GM23338 (cell line): ENCODE measurements around the gene C18orf54. TPM values are rescaled to one million over a fixed set of nuclear protein-coding genes. Genes with fewer than 3 reads are reported as not detected.

Experiments used
- ATAC-seq: fragments of 200-7000 bp; cut with Tn5 transposase; 3 replicates; pipeline ENCODE4 v1.9.1; 2020
- DNase-seq: peaks from one replicate; pipeline ENCODE4 v3.0.0-alpha.2; 2015; ENCODE audit warnings: low spot score
- H2AFZ ChIP-seq: fragments of 200-600 bp; sonication (generic); 2 replicates; pipeline ENCODE4 v1.8.0; 2016; ENCODE audit warnings: antibody characterized with exemption, mild to moderate bottlenecking, moderate library complexity
- H3F3A ChIP-seq: fragments of 200-600 bp; sonication (generic); replicated peaks from 2 replicates; pipeline ENCODE4 v1.8.0; 2017; ENCODE audit warnings: antibody characterized with exemption, mixed run types, low read depth
- H3K27ac ChIP-seq: fragments of 200-600 bp; sonication (generic); 2 replicates; pipeline ENCODE4 v1.6.1; 2016; ENCODE audit warnings: low read depth
- H3K27me3 ChIP-seq: fragments of 200-600 bp; sonication (generic); 2 replicates; pipeline ENCODE4 v1.8.0; 2016; ENCODE audit warnings: mild to moderate bottlenecking, mixed run types, moderate library complexity; ENCODE audit not compliant: insufficient read depth
- H3K36me3 ChIP-seq: fragments of 200-600 bp; sonication (generic); 2 replicates; pipeline ENCODE4 v1.8.0; 2016; ENCODE audit warnings: mild to moderate bottlenecking; ENCODE audit not compliant: insufficient read depth
- H3K4me1 ChIP-seq: fragments of 200-600 bp; sonication (generic); 2 replicates; pipeline ENCODE4 v1.8.0; 2016; ENCODE audit warnings: mild to moderate bottlenecking, moderate library complexity; ENCODE audit not compliant: insufficient read depth
- H3K4me2 ChIP-seq: fragments of 200-600 bp; sonication (generic); 2 replicates; pipeline ENCODE4 v1.7.1; 2017; ENCODE audit warnings: mixed run types
- H3K4me3 ChIP-seq: fragments of 200-600 bp; sonication (generic); 2 replicates; pipeline ENCODE4 v1.6.1; 2016; ENCODE audit warnings: mixed run types
- H3K79me2 ChIP-seq: fragments of 200-600 bp; sonication (generic); replicated peaks from 2 replicates; pipeline ENCODE4 v1.8.0; 2017; ENCODE audit warnings: mild to moderate bottlenecking; ENCODE audit not compliant: insufficient read depth
- H3K9me2 ChIP-seq: fragments of 200-600 bp; sonication (generic); 2 replicates; pipeline ENCODE4 v1.8.0; 2017; ENCODE audit not compliant: insufficient read depth
- H4K20me1 ChIP-seq: fragments of 200-600 bp; sonication (generic); replicated peaks from 2 replicates; pipeline ENCODE4 v1.8.0; 2017; ENCODE audit warnings: mild to moderate bottlenecking; ENCODE audit not compliant: insufficient read depth
- H3K27ac Mint-ChIP-seq: 2 replicates; pipeline ENCODE4 v1.8.0; 2020; ENCODE audit warnings: inconsistent platforms, mild to moderate bottlenecking, moderate library complexity, mixed read lengths
- H3K27me3 Mint-ChIP-seq: 3 replicates; pipeline ENCODE4 v1.8.0; 2022; ENCODE audit warnings: low read depth, mild to moderate bottlenecking, moderate library complexity, mixed read lengths, inconsistent platforms; ENCODE audit not compliant: insufficient read depth, poor library complexity
- H3K36me3 Mint-ChIP-seq: 3 replicates; pipeline ENCODE4 v1.8.0; 2021; ENCODE audit warnings: low read depth, mild to moderate bottlenecking, inconsistent platforms, moderate library complexity, mixed read lengths
- H3K4me1 Mint-ChIP-seq: 3 replicates; pipeline ENCODE4 v1.8.0; 2020; ENCODE audit warnings: mild to moderate bottlenecking, inconsistent platforms, mixed read lengths
- H3K4me3 Mint-ChIP-seq: 3 replicates; pipeline ENCODE4 v1.8.0; 2021; ENCODE audit warnings: moderate library complexity, mild to moderate bottlenecking, inconsistent platforms, mixed read lengths
- H3K9me3 Mint-ChIP-seq: 3 replicates; pipeline ENCODE4 v1.8.0; 2020; ENCODE audit warnings: moderate library complexity, mild to moderate bottlenecking, inconsistent platforms, mixed read lengths
- ETS1 ChIP-seq: IDR thresholded peaks from 2 replicates; pipeline ENCODE4 v1.6.1; 2016; ENCODE audit warnings: antibody characterized with exemption
- EZH2 ChIP-seq: fragments of 200-600 bp; sonication (generic); IDR thresholded peaks from one replicate; pipeline ENCODE4 v1.8.0; 2017; ENCODE audit warnings: antibody characterized with exemption, mild to moderate bottlenecking, low read depth; ENCODE audit not compliant: unreplicated experiment
- JUNB ChIP-seq: IDR thresholded peaks from one replicate; pipeline ENCODE4 v1.6.1; 2016; ENCODE audit warnings: antibody characterized with exemption; ENCODE audit not compliant: unreplicated experiment
- NANOG ChIP-seq: IDR thresholded peaks from 2 replicates; pipeline ENCODE4 v1.6.1; 2016; ENCODE audit warnings: antibody characterized with exemption, borderline replicate concordance
- POLR2AphosphoS5 ChIP-seq: IDR thresholded peaks from 2 replicates; pipeline ENCODE4 v1.6.1; 2016; ENCODE audit warnings: antibody characterized with exemption, low read depth
- STAT1 ChIP-seq: IDR thresholded peaks from one replicate; pipeline ENCODE4 v1.6.1; 2016; ENCODE audit warnings: antibody characterized with exemption; ENCODE audit not compliant: unreplicated experiment
- ZNF331 ChIP-seq: fragments of 250-450 bp; sonication (Bioruptor Pico); IDR thresholded peaks from 2 replicates; pipeline ENCODE4 v1.5.0; 2020; ENCODE audit warnings: low read depth, mild to moderate bottlenecking, moderate library complexity
- ZNF462 ChIP-seq: fragments of 250-450 bp; sonication (Bioruptor Pico); IDR thresholded peaks from 2 replicates; pipeline ENCODE4 v1.5.0; 2020; ENCODE audit warnings: mild to moderate bottlenecking, moderate library complexity
- polyA plus RNA-seq: library from polyadenylated mRNA; unstranded; fragments of >200 nt; fragmentation: Nextera tagmentation; extraction: Ambion mirVana; gene quantifications from 2 replicates; pipeline ENCODE4 v1.2.1, GENCODE V29; 2016
- total RNA-seq: library from RNA; depleted of rRNA; stranded (reverse); fragments of >200 nt; shearing (Covaris generic); gene quantifications from 2 replicates; pipeline ENCODE4 v1.2.3, GENCODE V29; 2014

C18orf54 gene
- total and polyA plus RNA-seq, 2 experiments from 2014 or later: 13.9 to 29.6 TPM

- TF ChIP-seq ZNF462 (CRISPR knock-in tag) (no peak), ZNF331 (no peak)
Measured at GRCh38 chr18:54405290-54405689, 47.6 kb downstream of the C18orf54 start (continued).

GRCh38 chr18:54411781-54412180 lies 54.1 kb downstream of the C18orf54 start:
- H3K27ac ChIP-seq: no peak overlapping the region
- Mint-ChIP-seq H3K27me3 (no peaks in the 10 kb centered on the region), H3K9me3 (no peaks in the 10 kb centered on the region), H3K4me1 (no peaks in the 10 kb centered on the region), H3K27ac (no peak overlapping the region), H3K4me3 (no peak overlapping the region), H3K36me3 (no peaks in the 10 kb centered on the region)
- DNase-seq (no peak), ATAC-seq (no peak)
- no peaks in the 10 kb centered on the region for H3K27me3 ChIP-seq
- 0 out of 2 replicates have a peak, but pooled peaks cover 4% of the 10 kb centered on the region for H3K9me2 ChIP-seq
- H3K4me1 ChIP-seq: no peaks in the 10 kb centered on the region
- no peak overlapping the region for H3K4me3 ChIP-seq
- H3K4me2 ChIP-seq: no peak overlapping the region
- H4K20me1 ChIP-seq: no peaks in the 10 kb centered on the region
- H3F3A ChIP-seq: no peaks in the 10 kb centered on the region
- no peak overlapping the region for H2AFZ ChIP-seq
- H3K36me3 ChIP-seq: no peaks in the 10 kb centered on the region
- no peaks in the 10 kb centered on the region for H3K79me2 ChIP-seq
- no peak for TF ChIP-seq ETS1
- TF ChIP-seq NANOG: no peak
- no peak for TF ChIP-seq POLR2AphosphoS5
- no peak for TF ChIP-seq ZNF462 (CRISPR knock-in tag)
- no peak for TF ChIP-seq STAT1
- TF ChIP-seq EZH2: no peak
- TF ChIP-seq JUNB: no peak
